HepG2 (cell line): ENCODE data around the gene PRMT7. TPM values are rescaled to one million over a fixed set of nuclear protein-coding genes. Genes with fewer than 3 reads are reported as not detected.

ENCODE experiments used
- ARNT ChIP-seq: fragments of 450-650 bp; IDR thresholded peaks from 2 replicates; pipeline ENCODE4 v1.6.1; 2017
- BORCS8-MEF2B ChIP-seq: sonication (generic); formaldehyde crosslinking; IDR thresholded peaks from 2 replicates; pipeline ENCODE4 v1.8.0; 2022; ENCODE audit warnings: mild to moderate bottlenecking, missing genetic modification reagents
- BRD4 ChIP-seq: sonication (generic); formaldehyde crosslinking; IDR thresholded peaks from 2 replicates; pipeline ENCODE4 v1.4.0; 2020; ENCODE audit warnings: missing genetic modification reagents
- GTF2F1 ChIP-seq: fragments of 150-350 bp; IDR thresholded peaks from 2 replicates; pipeline ENCODE4 v1.6.1; 2014; ENCODE audit warnings: low read length
- HNF4A ChIP-seq: sonication (generic); formaldehyde crosslinking; IDR thresholded peaks from 2 replicates; pipeline ENCODE4 v1.4.0; 2020; ENCODE audit warnings: missing genetic modification reagents
- MNT ChIP-seq: fragments of 450-650 bp; IDR thresholded peaks from 2 replicates; pipeline ENCODE4 v1.6.1; 2016
- MXD4 ChIP-seq: IDR thresholded peaks from 2 replicates; pipeline ENCODE4 v1.6.1; 2016; ENCODE audit warnings: mild to moderate bottlenecking, missing biosample characterization, missing genetic modification reagents
- RORA ChIP-seq: sonication (generic); formaldehyde crosslinking; IDR thresholded peaks from 2 replicates; pipeline ENCODE4 v1.5.0; 2020; ENCODE audit warnings: mild to moderate bottlenecking, missing genetic modification reagents, moderate library complexity
- SMARCE1 ChIP-seq: fragments of 450-650 bp; IDR thresholded peaks from 2 replicates; pipeline ENCODE4 v1.6.1; 2017; ENCODE audit warnings: borderline replicate concordance
- SNAI1 ChIP-seq: sonication (generic); formaldehyde crosslinking; IDR thresholded peaks from 2 replicates; pipeline ENCODE4 v1.5.0; 2020; ENCODE audit warnings: mild to moderate bottlenecking, missing genetic modification reagents, borderline replicate concordance
- SSRP1 ChIP-seq: IDR thresholded peaks from 2 replicates; pipeline ENCODE4 v1.6.1; 2016; ENCODE audit warnings: control low read depth
- ZNF460 ChIP-seq: sonication (generic); formaldehyde crosslinking; IDR thresholded peaks from 2 replicates; pipeline ENCODE4 v1.5.1; 2020; ENCODE audit warnings: missing genetic modification reagents, mild to moderate bottlenecking, borderline replicate concordance
- ZNF597 ChIP-seq: sonication (generic); formaldehyde crosslinking; IDR thresholded peaks from 2 replicates; pipeline ENCODE4 v1.5.0; 2020; ENCODE audit warnings: missing genetic modification reagents
- ZNF788 ChIP-seq: sonication (generic); formaldehyde crosslinking; IDR thresholded peaks from 2 replicates; pipeline ENCODE4 v1.5.0; 2020; ENCODE audit warnings: mild to moderate bottlenecking, missing genetic modification reagents, borderline replicate concordance
- polyA plus RNA-seq, 8 experiments: library from polyadenylated mRNA; depleted of rRNA in 3 of 8; stranded (reverse) in 7 of 8; unstranded in 1 of 8; fragments of >200 nt; fragmentation: Illumina TruSeq in 4 of 8; extraction: Trizol in 4 of 8; gene quantifications; 2 replicates each; pipeline versions ENCODE4 v1.2.1 to v1.2.3, GENCODE V29; 2011 to 2016; ENCODE audit warnings: low read depth in 4 of 8, missing spikeins in 1 of 8, mixed read lengths in 1 of 8; ENCODE audit not compliant: insufficient read depth in 1 of 8
- total RNA-seq, 5 experiments: library from RNA; depleted of rRNA; stranded (reverse); fragments of >200 nt; fragmentation: Illumina TruSeq; extraction: Trizol; gene quantifications; 2 replicates each; pipeline ENCODE4 v1.2.3, GENCODE V29; 2016; ENCODE audit warnings: low read depth in 1 of 5
- TF ChIP-seq, protein P1 (sequence below), 2 experiments: sonication (generic) in 1 of 2; formaldehyde crosslinking in 1 of 2; IDR thresholded peaks; 2 replicates each; pipeline versions ENCODE4 v1.6.1 to v1.9.0; 2014 to 2022; ENCODE audit warnings: antibody characterized with exemption in 1 of 2, borderline replicate concordance in 1 of 2, inconsistent platforms in 1 of 2, low read depth in 1 of 2, missing genetic modification reagents in 1 of 2
- TF ChIP-seq, protein P2 (sequence below): sonication (generic); formaldehyde crosslinking; IDR thresholded peaks from 2 replicates; pipeline ENCODE4 v1.8.1; 2023; ENCODE audit warnings: missing genetic modification reagents, inconsistent platforms, borderline replicate concordance
- TF ChIP-seq, protein P3 (sequence below): sonication (generic); formaldehyde crosslinking; IDR thresholded peaks from 2 replicates; pipeline ENCODE4 v1.4.0; 2020; ENCODE audit warnings: mild to moderate bottlenecking, missing genetic modification reagents
- TF ChIP-seq, protein P4 (sequence below): sonication (generic); formaldehyde crosslinking; IDR thresholded peaks from 2 replicates; pipeline ENCODE4 v1.4.0; 2020; ENCODE audit warnings: missing genetic modification reagents, mild to moderate bottlenecking, borderline replicate concordance

The PRMT7 gene
- total and polyA plus RNA-seq, 2 of the 13 experiments (the other 11 are each of a cell fraction or from before 2014, with no cell fraction given) = 47.5 to 55.0 TPM

- TF ChIP-seq, protein P1, sequence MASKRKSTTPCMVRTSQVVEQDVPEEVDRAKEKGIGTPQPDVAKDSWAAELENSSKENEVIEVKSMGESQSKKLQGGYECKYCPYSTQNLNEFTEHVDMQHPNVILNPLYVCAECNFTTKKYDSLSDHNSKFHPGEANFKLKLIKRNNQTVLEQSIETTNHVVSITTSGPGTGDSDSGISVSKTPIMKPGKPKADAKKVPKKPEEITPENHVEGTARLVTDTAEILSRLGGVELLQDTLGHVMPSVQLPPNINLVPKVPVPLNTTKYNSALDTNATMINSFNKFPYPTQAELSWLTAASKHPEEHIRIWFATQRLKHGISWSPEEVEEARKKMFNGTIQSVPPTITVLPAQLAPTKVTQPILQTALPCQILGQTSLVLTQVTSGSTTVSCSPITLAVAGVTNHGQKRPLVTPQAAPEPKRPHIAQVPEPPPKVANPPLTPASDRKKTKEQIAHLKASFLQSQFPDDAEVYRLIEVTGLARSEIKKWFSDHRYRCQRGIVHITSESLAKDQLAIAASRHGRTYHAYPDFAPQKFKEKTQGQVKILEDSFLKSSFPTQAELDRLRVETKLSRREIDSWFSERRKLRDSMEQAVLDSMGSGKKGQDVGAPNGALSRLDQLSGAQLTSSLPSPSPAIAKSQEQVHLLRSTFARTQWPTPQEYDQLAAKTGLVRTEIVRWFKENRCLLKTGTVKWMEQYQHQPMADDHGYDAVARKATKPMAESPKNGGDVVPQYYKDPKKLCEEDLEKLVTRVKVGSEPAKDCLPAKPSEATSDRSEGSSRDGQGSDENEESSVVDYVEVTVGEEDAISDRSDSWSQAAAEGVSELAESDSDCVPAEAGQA (IDR thresholded peaks at IDR 0.05; ENCODE audit: low read depth) = no peak
- TF ChIP-seq, protein P1 (CRISPR knock-in tag; IDR thresholded peaks at IDR 0.05; ENCODE audit: borderline replicate concordance) = no peak
- no peak for TF ChIP-seq SNAI1 (CRISPR knock-in tag)
- no peak for TF ChIP-seq ZNF597
- TF ChIP-seq MNT = no peak
- no peak for TF ChIP-seq BORCS8-MEF2B (CRISPR knock-in tag)
- TF ChIP-seq HNF4A = peak; percentile 44; the same call in 1 of the 2 replicates
- TF ChIP-seq, protein P2, sequence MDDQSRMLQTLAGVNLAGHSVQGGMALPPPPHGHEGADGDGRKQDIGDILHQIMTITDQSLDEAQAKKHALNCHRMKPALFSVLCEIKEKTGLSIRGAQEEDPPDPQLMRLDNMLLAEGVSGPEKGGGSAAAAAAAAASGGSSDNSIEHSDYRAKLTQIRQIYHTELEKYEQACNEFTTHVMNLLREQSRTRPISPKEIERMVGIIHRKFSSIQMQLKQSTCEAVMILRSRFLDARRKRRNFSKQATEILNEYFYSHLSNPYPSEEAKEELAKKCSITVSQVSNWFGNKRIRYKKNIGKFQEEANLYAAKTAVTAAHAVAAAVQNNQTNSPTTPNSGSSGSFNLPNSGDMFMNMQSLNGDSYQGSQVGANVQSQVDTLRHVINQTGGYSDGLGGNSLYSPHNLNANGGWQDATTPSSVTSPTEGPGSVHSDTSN (CRISPR knock-in tag) = no peak
- no peak for TF ChIP-seq GTF2F1
- no peak for TF ChIP-seq ZNF788 (CRISPR knock-in tag)
- no peak for TF ChIP-seq RORA
- TF ChIP-seq MXD4 (CRISPR knock-in tag) = no peak; the same call in 1 of the 2 replicates
- TF ChIP-seq ZNF460 = no peak
- TF ChIP-seq, protein P3, sequence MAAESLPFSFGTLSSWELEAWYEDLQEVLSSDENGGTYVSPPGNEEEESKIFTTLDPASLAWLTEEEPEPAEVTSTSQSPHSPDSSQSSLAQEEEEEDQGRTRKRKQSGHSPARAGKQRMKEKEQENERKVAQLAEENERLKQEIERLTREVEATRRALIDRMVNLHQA (CRISPR knock-in tag) = no peak
- no peak for TF ChIP-seq SMARCE1
- TF ChIP-seq SSRP1 = peak; percentile 93; the same call in 1 of the 2 replicates
- no peak for TF ChIP-seq ARNT
- TF ChIP-seq, protein P4, sequence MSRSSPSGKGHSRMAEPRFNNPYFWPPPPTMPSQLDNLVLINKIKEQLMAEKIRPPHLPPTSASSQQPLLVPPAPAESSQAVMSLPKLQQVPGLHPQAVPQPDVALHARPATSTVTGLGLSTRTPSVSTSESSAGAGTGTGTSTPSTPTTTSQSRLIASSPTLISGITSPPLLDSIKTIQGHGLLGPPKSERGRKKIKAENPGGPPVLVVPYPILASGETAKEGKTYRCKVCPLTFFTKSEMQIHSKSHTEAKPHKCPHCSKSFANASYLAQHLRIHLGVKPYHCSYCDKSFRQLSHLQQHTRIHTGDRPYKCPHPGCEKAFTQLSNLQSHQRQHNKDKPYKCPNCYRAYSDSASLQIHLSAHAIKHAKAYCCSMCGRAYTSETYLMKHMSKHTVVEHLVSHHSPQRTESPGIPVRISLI = peak; percentile 80; the same call in 1 of the 2 replicates
- no peak for TF ChIP-seq BRD4 (CRISPR knock-in tag)
Measured at GRCh38 chr16:68328151-68328859, 17.5 kb downstream of the PRMT7 start (continued).
